Activated CD4-positive, alpha-beta T cell treated with anti-CD3 and anti-CD28 coated beads, Interleukin-2, Interleukin-4, amounts not matched to agents 100 ng/mL and 50 ng/mL, durations not matched to agents 16 hours and 8 hours (primary cell): ENCODE data around the gene GK2.

Experiments
- DNase-seq: peaks from one replicate; pipeline ENCODE4 v3.0.0-alpha.2; 2020; ENCODE audit warnings: low spot score

Gene GK2

GRCh38 chr4:79385641-79386040, 22.4 kb downstream of the GK2 start:
- no peak for DNase-seq

DNA sequence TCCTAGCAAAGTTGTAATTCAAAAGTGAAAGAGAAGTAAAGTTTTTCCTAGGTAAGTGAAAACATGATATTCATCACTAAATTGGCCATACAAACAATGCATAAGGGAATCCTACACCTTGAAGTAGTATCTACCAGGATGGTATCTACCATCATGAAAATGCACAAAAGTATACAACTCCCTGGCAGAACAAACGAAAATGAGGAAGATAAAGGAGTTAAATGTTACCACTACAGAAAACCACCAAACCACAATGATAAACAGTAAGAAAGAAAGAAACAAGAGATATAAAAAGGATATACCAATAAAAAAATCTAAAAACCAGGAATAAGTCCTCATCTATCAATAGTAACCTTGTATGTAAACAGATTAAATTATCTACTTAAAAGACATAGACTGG, 26.9 kb downstream of the GK2 start:
- DNase-seq: no peak

- DNase-seq: no peak
Measured at GRCh38 chr4:79370026-79370425, 38.0 kb downstream of the GK2 start.

- no peak for DNase-seq
Measured at GRCh38 chr4:79367096-79367495, 40.9 kb downstream of the GK2 start.

GRCh38 chr4:79366422-79366821, 41.6 kb downstream of the GK2 start:
- DNase-seq: no peak

DNA sequence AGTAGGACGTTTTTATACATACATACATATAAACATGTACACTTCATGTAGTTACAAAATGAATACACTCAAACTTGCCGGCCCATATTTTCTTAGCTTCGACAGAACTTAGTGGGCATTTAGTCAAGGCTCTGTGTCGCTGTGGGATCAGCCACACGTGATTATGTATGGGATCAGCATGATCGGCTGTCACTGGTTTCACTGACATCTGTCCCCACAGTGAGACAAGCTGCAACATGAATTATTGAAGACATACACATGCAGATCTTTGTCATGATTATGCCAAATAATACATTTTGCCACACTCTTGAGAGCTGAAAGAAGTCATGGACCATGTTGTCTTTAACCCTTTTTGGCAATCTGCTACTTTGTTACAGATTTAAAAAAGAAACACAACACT, 44.0 kb downstream of the GK2 start:
- DNase-seq: no peak

- no peak for DNase-seq
Measured at GRCh38 chr4:79362626-79363025, 45.4 kb downstream of the GK2 start.

DNA sequence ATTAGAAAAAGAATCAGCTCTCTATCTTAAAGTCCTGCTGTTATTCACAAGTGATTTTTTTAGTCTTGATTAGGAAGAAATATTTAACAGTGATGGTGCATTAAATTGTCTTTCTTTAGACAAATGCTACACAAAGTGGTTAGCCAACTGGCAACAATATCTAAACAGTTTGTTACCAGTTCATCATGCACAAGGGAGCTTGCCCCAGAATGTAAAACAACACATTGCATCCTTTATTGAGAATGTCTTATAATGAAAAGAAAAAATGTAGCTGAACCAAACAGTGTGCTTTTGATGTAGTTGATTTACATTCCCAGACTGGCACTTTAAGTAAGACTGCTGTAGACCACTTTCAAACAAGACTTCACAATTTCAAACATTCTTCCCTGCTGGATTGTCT, 48.0 kb downstream of the GK2 start:
- no peak for DNase-seq

- DNase-seq: no peak
Measured at GRCh38 chr4:79358438-79358837, 49.6 kb downstream of the GK2 start.

- DNase-seq: no peak
Measured at GRCh38 chr4:79357365-79357764, 50.7 kb downstream of the GK2 start.
